Sciatic nerve (tissue), 2 donors: ENCODE results near the gene CYP26B1. TPM values are rescaled to one million over a fixed set of nuclear protein-coding genes. Genes with fewer than 3 reads are reported as not detected.
A peak's percentile ranks its signal among the peaks of the same experiment; 100 is the strongest.

Experiments used
- ATAC-seq: fragments of 200-7000 bp; cut with Tn5 transposase; one replicate; pipeline ENCODE4 v1.9.1; 2020; ENCODE audit warnings: mild to moderate bottlenecking, moderate library complexity
- DNase-seq: peaks from one replicate; pipeline ENCODE4 v3.0.0-alpha.2; 2020; ENCODE audit warnings: low spot score
- intact Hi-C: fragments of 100-400 bp; cut with DNase I; formaldehyde crosslinking; loops from one replicate; pipeline ENCODE4 v1.14.2; 2022
- total RNA-seq: library from RNA; stranded (reverse); fragmentation: NEBNext Ultra II Directional; extraction: Animal tissue kit (Norgen Biotek cat#: 25700); gene quantifications from one replicate; pipeline ENCODE4 v1.2.1, GENCODE V29; 2021
- donor health status: DM: no; HTN: no; CAD: no.
- donor health status: DM: no; HTN: no; CAD: no.

The CYP26B1 gene
- total RNA-seq, 1 donor from 2014 or later, result 12.7 TPM

- intact Hi-C loops, result loop anchor here (5.0 kb wide), 1 partner anchor 597 kb away; no protein-coding TSS in a partner anchor
- peak; percentile 36 for ATAC-seq
- DNase-seq, result peak; percentile 76
These were observed 2.9 kb downstream of the CYP26B1 start for GRCh38 chr2:72144632-72145288.

GRCh38 chr2:72144274-72144631, 3.4 kb downstream of the CYP26B1 start:
- intact Hi-C loops, result no loop called here
- ATAC-seq (no peak), DNase-seq (no peak)

- intact Hi-C loops, result no loop called here
- DNase-seq (peak; percentile 68), ATAC-seq (peak; percentile 1)
These were observed 4.0 kb downstream of the CYP26B1 start for GRCh38 chr2:72143441-72144273.

GRCh38 chr2:72142570-72143440, 4.9 kb downstream of the CYP26B1 start:
- intact Hi-C loops, result no loop called here
- DNase-seq (peak; percentile 86), ATAC-seq (peak; percentile 86)

GRCh38 chr2:72141881-72142451, 5.7 kb downstream of the CYP26B1 start:
- intact Hi-C loops, result no loop called here
- ATAC-seq, result no peak
- peak; percentile 53 for DNase-seq

GRCh38 chr2:72141032-72141645, 6.5 kb downstream of the CYP26B1 start:
- intact Hi-C loops, result no loop called here
- peak; percentile 36 for DNase-seq
- no peak for ATAC-seq

GRCh38 chr2:72140621-72140960, 7.1 kb downstream of the CYP26B1 start:
- intact Hi-C loops, result no loop called here
- ATAC-seq (no peak), DNase-seq (peak; percentile 44)

- peak; percentile 51 for DNase-seq
- ATAC-seq, result no peak
- intact Hi-C loops, result loop anchor here (10.0 kb wide), 1 partner anchor 205 kb away; no protein-coding TSS in a partner anchor
These were observed 7.6 kb downstream of the CYP26B1 start for GRCh38 chr2:72139874-72140620.

GRCh38 chr2:72139471-72139873, 8.2 kb downstream of the CYP26B1 start:
- intact Hi-C loops, result loop anchor here (10.0 kb wide), 1 partner anchor 205 kb away; no protein-coding TSS in a partner anchor
- ATAC-seq (no peak), DNase-seq (peak; percentile 41)

GRCh38 chr2:72138921-72139381, 8.7 kb downstream of the CYP26B1 start:
- intact Hi-C loops, result loop anchor here (10.0 kb wide), 1 partner anchor 204 kb away; no protein-coding TSS in a partner anchor

GRCh38 chr2:72138011-72138881, 9.4 kb downstream of the CYP26B1 start:
- ATAC-seq, result no peak
- DNase-seq, result peak; percentile 55
- intact Hi-C loops, result loop anchor here (10.0 kb wide), 1 partner anchor 203 kb away; no protein-coding TSS in a partner anchor

More at GRCh38 chr2:72138921-72139381, 8.7 kb downstream of the CYP26B1 start:
- DNase-seq, result peak; percentile 51
- ATAC-seq, result no peak

GRCh38 chr2:72137498-72138010, 10.1 kb downstream of the CYP26B1 start:
- intact Hi-C loops, result loop anchor here (10.0 kb wide), 1 partner anchor 203 kb away; no protein-coding TSS in a partner anchor
- DNase-seq, result peak; percentile 76
- ATAC-seq, result peak; percentile 49

- intact Hi-C loops, result loop anchor here (10.0 kb wide), 1 partner anchor 202 kb away; no protein-coding TSS in a partner anchor
- DNase-seq, result peak; percentile 47
- ATAC-seq, result no peak
These were observed 10.6 kb downstream of the CYP26B1 start for GRCh38 chr2:72136933-72137497.

GRCh38 chr2:72136331-72136730, 11.3 kb downstream of the CYP26B1 start:
- peak; percentile 60 for DNase-seq
- ATAC-seq, result peak; percentile 67
- intact Hi-C loops, result loop anchor here (10.0 kb wide), 1 partner anchor 202 kb away; no protein-coding TSS in a partner anchor

- DNase-seq (no peak), ATAC-seq (no peak)
- intact Hi-C loops, result loop anchor here (10.0 kb wide), 1 partner anchor 201 kb away; no protein-coding TSS in a partner anchor
These were observed 11.7 kb downstream of the CYP26B1 start for GRCh38 chr2:72135921-72136320.
